Liver (tissue), 9 donors: Measurements from ENCODE around the gene GUCY1B1. TPM values are rescaled to one million over a fixed set of nuclear protein-coding genes. Genes with fewer than 3 reads are reported as not detected.

Source experiments
- DNase-seq: peaks from one replicate; pipeline ENCODE4 v3.0.0-alpha.2; 2017; ENCODE audit warnings: low spot score
- H3K27ac ChIP-seq, 2 donors: one replicate each; pipeline ENCODE4 v1.7.0; 2013; ENCODE audit warnings: inconsistent platforms in 2 of 2, low read length in 2 of 2, control low read depth in 1 of 2, low read depth in 1 of 2, mild to moderate bottlenecking in 1 of 2
- H3K27me3 ChIP-seq, 4 donors: one replicate each; pipeline versions ENCODE4 v1.6.1 to v1.7.0; 2013; ENCODE audit warnings: low read length in 3 of 4, inconsistent platforms in 1 of 4, mild to moderate bottlenecking in 1 of 4, moderate library complexity in 1 of 4; ENCODE audit not compliant: control insufficient read depth in 4 of 4, insufficient read depth in 4 of 4
- H3K36me3 ChIP-seq, 4 donors: one replicate each; pipeline versions ENCODE4 v1.6.1 to v1.7.0; 2013; ENCODE audit warnings: low read length in 3 of 4, mild to moderate bottlenecking in 3 of 4, low read depth in 1 of 4, moderate library complexity in 1 of 4; ENCODE audit not compliant: control insufficient read depth in 4 of 4, insufficient read depth in 3 of 4
- H3K4me1 ChIP-seq, 4 donors: one replicate each; pipeline versions ENCODE4 v1.6.1 to v1.7.0; 2013; ENCODE audit warnings: low read length in 3 of 4, mild to moderate bottlenecking in 3 of 4, moderate library complexity in 1 of 4; ENCODE audit not compliant: control insufficient read depth in 4 of 4, insufficient read depth in 4 of 4
- H3K4me3 ChIP-seq, 3 donors: one replicate each; pipeline versions ENCODE4 v1.6.1 to v1.7.0; 2013; ENCODE audit warnings: low read length in 3 of 3, control low read depth in 1 of 3, low read depth in 1 of 3, mild to moderate bottlenecking in 1 of 3
- H3K9ac ChIP-seq, 2 donors: one replicate each; pipeline ENCODE4 v1.7.0; 2013; ENCODE audit warnings: low read length in 2 of 2, mild to moderate bottlenecking in 2 of 2, moderate library complexity in 2 of 2, control low read depth in 1 of 2, low read depth in 1 of 2
- H3K9me3 ChIP-seq, 4 donors: one replicate each; pipeline versions ENCODE4 v1.6.1 to v1.7.0; 2013; ENCODE audit warnings: low read length in 3 of 4; ENCODE audit not compliant: control insufficient read depth in 4 of 4
- ATF3 ChIP-seq: IDR thresholded peaks from 2 replicates; pipeline ENCODE4 v1.6.1; 2016; ENCODE audit warnings: antibody characterized with exemption
- EGR1 ChIP-seq, 2 donors: IDR thresholded peaks; 2 replicates each; pipeline ENCODE4 v1.6.1; 2016 to 2018; ENCODE audit warnings: antibody characterized with exemption in 2 of 2, low read depth in 2 of 2
- FOXA1 ChIP-seq: IDR thresholded peaks from 2 replicates; pipeline ENCODE4 v1.6.1; 2016; ENCODE audit warnings: antibody characterized with exemption
- FOXA2 ChIP-seq: IDR thresholded peaks from 2 replicates; pipeline ENCODE4 v1.6.1; 2016; ENCODE audit warnings: antibody characterized with exemption
- GABPA ChIP-seq, 2 donors: IDR thresholded peaks in 1 of 2; conservative IDR thresholded peaks in 1 of 2; 2 replicates each; pipeline ENCODE4 v1.6.1; 2016; ENCODE audit warnings: antibody characterized with exemption in 2 of 2, mild to moderate bottlenecking in 1 of 2, moderate library complexity in 1 of 2
- HNF4A ChIP-seq, 2 donors: conservative IDR thresholded peaks; 2 replicates each; pipeline ENCODE4 v1.6.1; 2016; ENCODE audit warnings: antibody characterized with exemption in 2 of 2, mild to moderate bottlenecking in 2 of 2
- HNF4G ChIP-seq: IDR thresholded peaks from 2 replicates; pipeline ENCODE4 v1.6.1; 2016; ENCODE audit warnings: antibody characterized with exemption
- JUND ChIP-seq, 2 donors: IDR thresholded peaks; 2 replicates each; pipeline ENCODE4 v1.6.1; 2016; ENCODE audit warnings: antibody characterized with exemption in 2 of 2
- NR2F2 ChIP-seq: IDR thresholded peaks from 2 replicates; pipeline ENCODE4 v1.6.1; 2016; ENCODE audit warnings: antibody characterized with exemption
- RAD21 ChIP-seq, 2 donors: IDR thresholded peaks; 2 replicates each; pipeline ENCODE4 v1.6.1; 2016; ENCODE audit warnings: antibody characterized with exemption in 2 of 2, mild to moderate bottlenecking in 2 of 2
- RXRA ChIP-seq, 2 donors: IDR thresholded peaks; 2 replicates each; pipeline ENCODE4 v1.6.1; 2017 to 2018; ENCODE audit warnings: antibody characterized with exemption in 2 of 2, mild to moderate bottlenecking in 1 of 2
- SP1 ChIP-seq: IDR thresholded peaks from 2 replicates; pipeline ENCODE4 v1.6.1; 2018; ENCODE audit warnings: antibody characterized with exemption, mild to moderate bottlenecking
- YY1 ChIP-seq: IDR thresholded peaks from 2 replicates; pipeline ENCODE4 v1.6.1; 2016; ENCODE audit warnings: antibody characterized with exemption, mild to moderate bottlenecking
- WGBS: extraction: QIAGEN DNeasy Blood & Tissue Kit; methylation state at CpG from one replicate; pipeline ENCODE4 v1.1.7; 2013; 5-methylcytosine and 5-hydroxymethylcytosine counted together
- polyA plus RNA-seq, 2 donors: library from polyadenylated mRNA; stranded (reverse) in 1 of 2; unstranded in 1 of 2; fragments of 200-250 nt in 1 of 2; fragments of >200 nt in 1 of 2; fragmentation: Nextera tagmentation in 1 of 2; extraction: Ambion mirVana in 1 of 2; gene quantifications; one replicate each; pipeline versions ENCODE4 v1.2.1 to v1.2.3, GENCODE V29; 2013 to 2015
- total RNA-seq, 2 donors: library from RNA; depleted of rRNA; stranded (reverse); fragments of >200 nt; gene quantifications; one replicate each; pipeline ENCODE4 v1.2.3, GENCODE V29; 2014
- TF ChIP-seq, protein P1 (sequence below): IDR thresholded peaks from 2 replicates; pipeline ENCODE4 v1.6.1; 2016; ENCODE audit warnings: antibody characterized with exemption, mild to moderate bottlenecking
- TF ChIP-seq, protein P2 (sequence below): IDR thresholded peaks from 2 replicates; pipeline ENCODE4 v1.6.1; 2016; ENCODE audit warnings: antibody characterized with exemption
- donor health status: healthy.
- donor health status: healthy.
- donor health status: healthy.
- donor health status: healthy.
- donor health status: healthy.

GUCY1B1 gene
- total and polyA plus RNA-seq, 4 donors, result 2.6 to 6.7 (median 3.8) TPM

- peaks cover 3 to 21% (median 12%) of the 10 kb centered on the region in 4 donors for H3K4me1 ChIP-seq
- H3K9ac ChIP-seq, result no peak overlapping the region
- 77% methylated on average over 1 of the region's 1 CpG for WGBS
- no peak overlapping the region for H3K27ac ChIP-seq
- no peak overlapping the region for H3K4me3 ChIP-seq
- H3K36me3 ChIP-seq, result no peaks in the 10 kb centered on the region
- H3K9me3 ChIP-seq, result no peaks in the 10 kb centered on the region
- TF ChIP-seq GABPA (IDR thresholded peaks at IDR 0.05 in 1 of 2, conservative IDR thresholded peaks at IDR 0.05 in 1 of 2) (no peak), HNF4G (no peak), NR2F2 (no peak), YY1 (no peak), SP1 (no peak), RXRA (IDR thresholded peaks at IDR 0.05) (no peak), ATF3 (no peak), EGR1 (IDR thresholded peaks at IDR 0.05; ENCODE audit: low read depth in 2 of 2) (no peak)
- no peaks in the 10 kb centered on the region for H3K27me3 ChIP-seq
- no peak for DNase-seq
Observed at GRCh38 chr4:155780775-155781174, 22.0 kb downstream of the GUCY1B1 start.

DNA sequence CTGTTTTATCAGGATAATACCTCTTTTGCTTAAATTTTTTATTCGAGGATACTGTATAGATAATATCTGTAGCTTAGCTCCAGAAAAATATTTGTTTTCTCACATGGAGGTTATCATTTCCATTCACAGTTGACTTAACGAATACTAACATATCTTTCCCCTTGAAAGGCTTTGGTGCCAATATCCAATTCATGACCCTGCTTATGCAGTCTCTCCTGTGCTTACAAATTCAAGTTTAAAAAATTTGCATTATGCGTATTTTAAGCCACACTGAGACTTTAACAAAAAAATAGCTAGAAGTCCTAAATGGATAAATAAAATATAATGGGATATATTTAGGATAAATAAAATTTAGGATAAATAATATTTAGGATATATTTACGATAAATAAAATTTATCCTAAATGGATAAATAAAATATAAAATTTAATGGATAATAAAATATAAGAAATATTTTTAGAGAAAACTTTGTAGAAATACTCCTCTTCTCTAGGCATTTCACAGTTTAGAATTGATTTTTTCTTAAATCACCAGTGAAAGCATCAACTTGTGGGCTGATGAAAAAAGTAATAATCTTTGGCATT, 22.5 kb downstream of the GUCY1B1 start:
- Histone ChIP-seq H3K4me1 (peaks cover 3 to 21% (median 12%) of the 10 kb centered on the region in 4 donors), H3K9ac (no peak overlapping the region), H3K27ac (no peak overlapping the region), H3K4me3 (no peak overlapping the region), H3K36me3 (no peaks in the 10 kb centered on the region), H3K9me3 (no peaks in the 10 kb centered on the region), H3K27me3 (no peaks in the 10 kb centered on the region)
- 77% methylated on average over 4 of the region's 4 CpGs for WGBS
- DNase-seq, result no peak
- TF ChIP-seq EGR1 (IDR thresholded peaks at IDR 0.05; ENCODE audit: low read depth in 2 of 2) (no peak), RAD21 (IDR thresholded peaks at IDR 0.05) (no peak), FOXA2 (no peak), GABPA (IDR thresholded peaks at IDR 0.05 in 1 of 2, conservative IDR thresholded peaks at IDR 0.05 in 1 of 2) (no peak), JUND (IDR thresholded peaks at IDR 0.05) (no peak), YY1 (no peak), HNF4G (no peak), ATF3 (no peak), HNF4A (conservative IDR thresholded peaks at IDR 0.05) (no peak), FOXA1 (no peak)
- TF ChIP-seq, protein P1, sequence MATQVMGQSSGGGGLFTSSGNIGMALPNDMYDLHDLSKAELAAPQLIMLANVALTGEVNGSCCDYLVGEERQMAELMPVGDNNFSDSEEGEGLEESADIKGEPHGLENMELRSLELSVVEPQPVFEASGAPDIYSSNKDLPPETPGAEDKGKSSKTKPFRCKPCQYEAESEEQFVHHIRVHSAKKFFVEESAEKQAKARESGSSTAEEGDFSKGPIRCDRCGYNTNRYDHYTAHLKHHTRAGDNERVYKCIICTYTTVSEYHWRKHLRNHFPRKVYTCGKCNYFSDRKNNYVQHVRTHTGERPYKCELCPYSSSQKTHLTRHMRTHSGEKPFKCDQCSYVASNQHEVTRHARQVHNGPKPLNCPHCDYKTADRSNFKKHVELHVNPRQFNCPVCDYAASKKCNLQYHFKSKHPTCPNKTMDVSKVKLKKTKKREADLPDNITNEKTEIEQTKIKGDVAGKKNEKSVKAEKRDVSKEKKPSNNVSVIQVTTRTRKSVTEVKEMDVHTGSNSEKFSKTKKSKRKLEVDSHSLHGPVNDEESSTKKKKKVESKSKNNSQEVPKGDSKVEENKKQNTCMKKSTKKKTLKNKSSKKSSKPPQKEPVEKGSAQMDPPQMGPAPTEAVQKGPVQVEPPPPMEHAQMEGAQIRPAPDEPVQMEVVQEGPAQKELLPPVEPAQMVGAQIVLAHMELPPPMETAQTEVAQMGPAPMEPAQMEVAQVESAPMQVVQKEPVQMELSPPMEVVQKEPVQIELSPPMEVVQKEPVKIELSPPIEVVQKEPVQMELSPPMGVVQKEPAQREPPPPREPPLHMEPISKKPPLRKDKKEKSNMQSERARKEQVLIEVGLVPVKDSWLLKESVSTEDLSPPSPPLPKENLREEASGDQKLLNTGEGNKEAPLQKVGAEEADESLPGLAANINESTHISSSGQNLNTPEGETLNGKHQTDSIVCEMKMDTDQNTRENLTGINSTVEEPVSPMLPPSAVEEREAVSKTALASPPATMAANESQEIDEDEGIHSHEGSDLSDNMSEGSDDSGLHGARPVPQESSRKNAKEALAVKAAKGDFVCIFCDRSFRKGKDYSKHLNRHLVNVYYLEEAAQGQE, result no peak
- TF ChIP-seq, protein P2, sequence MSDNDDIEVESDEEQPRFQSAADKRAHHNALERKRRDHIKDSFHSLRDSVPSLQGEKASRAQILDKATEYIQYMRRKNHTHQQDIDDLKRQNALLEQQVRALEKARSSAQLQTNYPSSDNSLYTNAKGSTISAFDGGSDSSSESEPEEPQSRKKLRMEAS, result no peak
